Thyroid gland (tissue), 4 donors: ENCODE results near the gene POLG.

Experiments
- CTCF ChIP-seq, 6 experiments: fragments of 200-600 bp in 3 of 6; fragments of 450-650 bp in 3 of 6; sonication (generic) in 3 of 6; IDR thresholded peaks; one replicate each; pipeline ENCODE4 v1.5.1; 2016 to 2019; ENCODE audit warnings: antibody characterized with exemption in 6 of 6, mild to moderate bottlenecking in 2 of 6, inconsistent platforms in 1 of 6, moderate library complexity in 1 of 6
- POLR2A ChIP-seq, 2 donors: fragments of 450-650 bp; IDR thresholded peaks; one replicate each; pipeline ENCODE4 v1.6.1; 2017; ENCODE audit warnings: antibody characterized with exemption in 2 of 2, mild to moderate bottlenecking in 2 of 2, moderate library complexity in 1 of 2

- TF ChIP-seq CTCF (IDR thresholded peaks at IDR 0.05) (no peak), POLR2A (IDR thresholded peaks at IDR 0.05) (no peak)
Observed at GRCh38 chr15:89378296-89379151, 43.9 kb upstream of the POLG start.
